ENCODE results near the gene KAT2A. TPM values are rescaled to one million over a fixed set of nuclear protein-coding genes. Genes with fewer than 3 reads are reported as not detected.
A peak's percentile ranks its signal among the peaks of the same experiment; 100 is the strongest.
"Not testable (repeated sequence)": the region's sequence is repeated elsewhere in the genome, so short reads cannot be mapped to it uniquely, and the experiment has no call there.

Gene KAT2A
- total and polyA plus RNA-seq, 4 donors: 19.3 to 120 (median 66.7) TPM

- Histone ChIP-seq H3K4me3 (ENCODE audit: low read depth, low read length) (no peak overlapping the region), H3K36me3 (ENCODE audit: control insufficient read depth, insufficient read depth, low read length) (peaks cover 3% of the 10 kb centered on the region), H3K27me3 (ENCODE audit: control insufficient read depth, insufficient read depth, low read length) (no peaks in the 10 kb centered on the region), H3K27ac (ENCODE audit: low read depth, low read length) (no peak overlapping the region), H3K4me1 (ENCODE audit: control insufficient read depth, insufficient read depth, low read length) (peaks cover 23% of the 10 kb centered on the region), H3K9me3 (ENCODE audit: control insufficient read depth, insufficient read depth, low read length) (no peaks in the 10 kb centered on the region)
- DNase-seq (ENCODE audit: low read depth in 4 of 6, low spot score in 6 of 6): no peak
- WGBS (ENCODE audit: insufficient coverage): 83% methylated on average over 13 of the region's 14 CpGs
These were observed 38.8 kb upstream of the KAT2A start for GRCh38 chr17:42159796-42160530.

- peak overlapping the region; percentile 93 for H3K4me3 ChIP-seq (ENCODE audit: low read depth, low read length)
- H3K36me3 ChIP-seq (ENCODE audit: control insufficient read depth, insufficient read depth, low read length): peaks cover 10% of the 10 kb centered on the region
- WGBS (ENCODE audit: insufficient coverage): 20% methylated on average over 17 of the region's 17 CpGs
- peak in 2 of 6 donors; percentile 24 to 29 for DNase-seq (ENCODE audit: low read depth in 4 of 6, low spot score in 6 of 6)
- no peaks in the 10 kb centered on the region for H3K27me3 ChIP-seq (ENCODE audit: control insufficient read depth, insufficient read depth, low read length)
- no peaks in the 10 kb centered on the region for H3K9me3 ChIP-seq (ENCODE audit: control insufficient read depth, insufficient read depth, low read length)
- peak overlapping the region; percentile 25 for H3K27ac ChIP-seq (ENCODE audit: low read depth, low read length)
- peaks cover 29% of the 10 kb centered on the region for H3K4me1 ChIP-seq (ENCODE audit: control insufficient read depth, insufficient read depth, low read length)
These were observed 34.5 kb upstream of the KAT2A start for GRCh38 chr17:42155614-42156045.

GRCh38 chr17:42153919-42154742 lies 33.0 kb upstream of the KAT2A start:
- H3K27ac ChIP-seq (ENCODE audit: low read depth, low read length): peak overlapping the region; percentile 29
- H3K4me3 ChIP-seq (ENCODE audit: low read depth, low read length): peak overlapping the region; percentile 93
- H3K36me3 ChIP-seq (ENCODE audit: control insufficient read depth, insufficient read depth, low read length): peaks cover 9% of the 10 kb centered on the region
- DNase-seq (ENCODE audit: low read depth in 4 of 6, low spot score in 6 of 6): no peak
- H3K9me3 ChIP-seq (ENCODE audit: control insufficient read depth, insufficient read depth, low read length): no peaks in the 10 kb centered on the region
- 10% methylated on average over 2 of the region's 15 CpGs for WGBS (ENCODE audit: insufficient coverage)
- H3K27me3 ChIP-seq (ENCODE audit: control insufficient read depth, insufficient read depth, low read length): no peaks in the 10 kb centered on the region
- peaks cover 29% of the 10 kb centered on the region for H3K4me1 ChIP-seq (ENCODE audit: control insufficient read depth, insufficient read depth, low read length)

GRCh38 chr17:42146911-42147607 lies 25.9 kb upstream of the KAT2A start:
- Histone ChIP-seq H3K36me3 (ENCODE audit: control insufficient read depth, insufficient read depth, low read length) (peaks cover 38% of the 10 kb centered on the region), H3K9me3 (ENCODE audit: control insufficient read depth, insufficient read depth, low read length) (no peaks in the 10 kb centered on the region), H3K27me3 (ENCODE audit: control insufficient read depth, insufficient read depth, low read length) (no peaks in the 10 kb centered on the region), H3K4me1 (ENCODE audit: control insufficient read depth, insufficient read depth, low read length) (peaks cover 8% of the 10 kb centered on the region), H3K27ac (ENCODE audit: low read depth, low read length) (no peak overlapping the region), H3K4me3 (ENCODE audit: low read depth, low read length) (no peak overlapping the region)
- no peak for DNase-seq (ENCODE audit: low read depth in 4 of 6, low spot score in 6 of 6)
- 92% methylated on average over 8 of the region's 13 CpGs for WGBS (ENCODE audit: insufficient coverage)

- not testable (repeated sequence) for H3K9me3 ChIP-seq (ENCODE audit: control insufficient read depth, insufficient read depth, low read length); H3K27ac ChIP-seq (ENCODE audit: low read depth, low read length); H3K4me3 ChIP-seq (ENCODE audit: low read depth, low read length); DNase-seq (ENCODE audit: low read depth in 4 of 6, low spot score in 6 of 6); H3K27me3 ChIP-seq (ENCODE audit: control insufficient read depth, insufficient read depth, low read length)
- 96% methylated on average over 4 of the region's 4 CpGs for WGBS (ENCODE audit: insufficient coverage)
- H3K4me1 ChIP-seq (ENCODE audit: control insufficient read depth, insufficient read depth, low read length): peaks cover 25% of the 10 kb centered on the region
- H3K36me3 ChIP-seq (ENCODE audit: control insufficient read depth, insufficient read depth, low read length): peaks cover 26% of the 10 kb centered on the region
These were observed 22.0 kb upstream of the KAT2A start for GRCh38 chr17:42143138-42143537.

GRCh38 chr17:42142371-42142896 lies 21.3 kb upstream of the KAT2A start:
- peaks cover 19% of the 10 kb centered on the region for H3K36me3 ChIP-seq (ENCODE audit: control insufficient read depth, insufficient read depth, low read length)
- H3K4me1 ChIP-seq (ENCODE audit: control insufficient read depth, insufficient read depth, low read length): peaks cover 26% of the 10 kb centered on the region
- WGBS (ENCODE audit: insufficient coverage): 74% methylated on average over 7 of the region's 7 CpGs
- H3K27me3 ChIP-seq (ENCODE audit: control insufficient read depth, insufficient read depth, low read length): no peaks in the 10 kb centered on the region
- peak in 1 of 6 donors; percentile 15 for DNase-seq (ENCODE audit: low read depth in 4 of 6, low spot score in 6 of 6)
- H3K9me3 ChIP-seq (ENCODE audit: control insufficient read depth, insufficient read depth, low read length): no peaks in the 10 kb centered on the region
- H3K27ac ChIP-seq (ENCODE audit: low read depth, low read length): no peak overlapping the region
- no peak overlapping the region for H3K4me3 ChIP-seq (ENCODE audit: low read depth, low read length)

- no peak for DNase-seq (ENCODE audit: low read depth in 4 of 6, low spot score in 6 of 6)
- WGBS (ENCODE audit: insufficient coverage): 71% methylated on average over 8 of the region's 8 CpGs
- no peaks in the 10 kb centered on the region for H3K9me3 ChIP-seq (ENCODE audit: control insufficient read depth, insufficient read depth, low read length)
- H3K27ac ChIP-seq (ENCODE audit: low read depth, low read length): no peak overlapping the region
- peaks cover 17% of the 10 kb centered on the region for H3K36me3 ChIP-seq (ENCODE audit: control insufficient read depth, insufficient read depth, low read length)
- H3K4me1 ChIP-seq (ENCODE audit: control insufficient read depth, insufficient read depth, low read length): peaks cover 26% of the 10 kb centered on the region
- no peaks in the 10 kb centered on the region for H3K27me3 ChIP-seq (ENCODE audit: control insufficient read depth, insufficient read depth, low read length)
- no peak overlapping the region for H3K4me3 ChIP-seq (ENCODE audit: low read depth, low read length)
These were observed 20.2 kb upstream of the KAT2A start for GRCh38 chr17:42141382-42141781.

- not testable (repeated sequence) for H3K9me3 ChIP-seq (ENCODE audit: control insufficient read depth, insufficient read depth, low read length); H3K27me3 ChIP-seq (ENCODE audit: control insufficient read depth, insufficient read depth, low read length); DNase-seq (ENCODE audit: low read depth in 4 of 6, low spot score in 6 of 6); H3K27ac ChIP-seq (ENCODE audit: low read depth, low read length); H3K4me3 ChIP-seq (ENCODE audit: low read depth, low read length)
- 100% methylated on average over 4 of the region's 7 CpGs for WGBS (ENCODE audit: insufficient coverage)
- peaks cover 17% of the 10 kb centered on the region for H3K36me3 ChIP-seq (ENCODE audit: control insufficient read depth, insufficient read depth, low read length)
- peaks cover 26% of the 10 kb centered on the region for H3K4me1 ChIP-seq (ENCODE audit: control insufficient read depth, insufficient read depth, low read length)
These were observed 19.5 kb upstream of the KAT2A start for GRCh38 chr17:42140690-42141089.

GRCh38 chr17:42138749-42139492 lies 17.8 kb upstream of the KAT2A start:
- 84% methylated on average over 6 of the region's 7 CpGs for WGBS (ENCODE audit: insufficient coverage)
- Histone ChIP-seq H3K27me3 (ENCODE audit: control insufficient read depth, insufficient read depth, low read length) (no peaks in the 10 kb centered on the region), H3K4me1 (ENCODE audit: control insufficient read depth, insufficient read depth, low read length) (peaks cover 27% of the 10 kb centered on the region), H3K36me3 (ENCODE audit: control insufficient read depth, insufficient read depth, low read length) (peaks cover 10% of the 10 kb centered on the region), H3K9me3 (ENCODE audit: control insufficient read depth, insufficient read depth, low read length) (no peaks in the 10 kb centered on the region), H3K27ac (ENCODE audit: low read depth, low read length) (no peak overlapping the region), H3K4me3 (ENCODE audit: low read depth, low read length) (no peak overlapping the region)
- DNase-seq (ENCODE audit: low read depth in 4 of 6, low spot score in 6 of 6): no peak

Measured in spinal cord (tissue), 10 donors.